HEK293T (cell line): ENCODE measurements around the gene MYO18B.

Source experiments
- CTCF ChIA-PET: fragments of 350-600 bp; formaldehyde crosslinking; extraction: SDS; loops from one replicate; lab custom pipeline; 2021; ENCODE audit warnings: antibody characterized with exemption, inconsistent platforms; lab: Yijun Ruan, JAX
- POLR2A ChIA-PET: fragments of 350-600 bp; formaldehyde crosslinking; extraction: SDS; loops from one replicate; lab custom pipeline; 2020; ENCODE audit warnings: antibody characterized with exemption, inconsistent platforms; lab: Yijun Ruan, JAX
- DNase-seq: peaks from one replicate; pipeline ENCODE4 v3.0.0; 2012; ENCODE audit warnings: mixed read lengths; ENCODE audit errors: extremely low spot score
- ARNT ChIP-seq: fragments of 450-650 bp; IDR thresholded peaks from 2 replicates; pipeline ENCODE4 v1.6.1; 2017; ENCODE audit warnings: mild to moderate bottlenecking
- BHLHE40 ChIP-seq: fragments of 450-650 bp; IDR thresholded peaks from 2 replicates; pipeline ENCODE4 v1.6.1; 2016; ENCODE audit warnings: mild to moderate bottlenecking, moderate library complexity, borderline replicate concordance
- CTBP1 ChIP-seq: fragments of 450-650 bp; IDR thresholded peaks from 2 replicates; pipeline ENCODE4 v1.6.1; 2016; ENCODE audit warnings: borderline replicate concordance
- ELF4 ChIP-seq: fragments of 450-650 bp; IDR thresholded peaks from 2 replicates; pipeline ENCODE4 v1.6.1; 2017; ENCODE audit warnings: antibody characterized with exemption
- FOXA1 ChIP-seq: fragments of 450-650 bp; IDR thresholded peaks from 2 replicates; pipeline ENCODE4 v1.6.1; 2016; ENCODE audit warnings: mild to moderate bottlenecking
- FOXK2 ChIP-seq: fragments of 450-650 bp; IDR thresholded peaks from 2 replicates; pipeline ENCODE4 v1.6.1; 2016; ENCODE audit warnings: mild to moderate bottlenecking
- FOXM1 ChIP-seq: fragments of 450-650 bp; IDR thresholded peaks from 2 replicates; pipeline ENCODE4 v1.6.1; 2017; ENCODE audit warnings: mild to moderate bottlenecking, borderline replicate concordance
- HDGF ChIP-seq: fragments of 450-650 bp; IDR thresholded peaks from 2 replicates; pipeline ENCODE4 v1.6.1; 2017; ENCODE audit warnings: antibody characterized with exemption, borderline replicate concordance
- L3MBTL2 ChIP-seq: fragments of 450-650 bp; conservative IDR thresholded peaks from 2 replicates; pipeline ENCODE4 v1.6.1; 2016; ENCODE audit warnings: mild to moderate bottlenecking
- LEF1 ChIP-seq: fragments of 450-650 bp; IDR thresholded peaks from 2 replicates; pipeline ENCODE4 v1.6.1; 2017; ENCODE audit warnings: mild to moderate bottlenecking, borderline replicate concordance
- NFRKB ChIP-seq: fragments of 450-650 bp; IDR thresholded peaks from 2 replicates; pipeline ENCODE4 v1.6.1; 2016; ENCODE audit warnings: mild to moderate bottlenecking, moderate library complexity
- PKNOX1 ChIP-seq: fragments of 450-650 bp; IDR thresholded peaks from 2 replicates; pipeline ENCODE4 v1.6.1; 2016
- SP1 ChIP-seq: fragments of 450-650 bp; IDR thresholded peaks from 2 replicates; pipeline ENCODE4 v1.6.1; 2017
- SUZ12 ChIP-seq: fragments of 450-650 bp; IDR thresholded peaks from 2 replicates; pipeline ENCODE4 v1.6.1; 2016; ENCODE audit warnings: mild to moderate bottlenecking
- TARDBP ChIP-seq: fragments of 450-650 bp; IDR thresholded peaks from 2 replicates; pipeline ENCODE4 v1.6.1; 2016
- ZNF384 ChIP-seq: fragments of 450-650 bp; IDR thresholded peaks from 2 replicates; pipeline ENCODE4 v1.6.1; 2016

MYO18B gene

GRCh38 chr22:25962711-25963110, 220.7 kb downstream of the MYO18B start:
- ChIA-PET CTCF (no interaction called here), POLR2A (no interaction called here)
- DNase-seq, result no peak
- TF ChIP-seq CTBP1, result no peak
- TF ChIP-seq L3MBTL2, result no peak
- TF ChIP-seq FOXK2, result no peak

- TF ChIP-seq ARNT (no peak), FOXK2 (no peak), HDGF (no peak), FOXM1 (no peak), LEF1 (no peak), PKNOX1 (no peak), BHLHE40 (no peak), L3MBTL2 (no peak), SUZ12 (no peak), ZNF384 (no peak), FOXA1 (no peak), CTBP1 (no peak), ELF4 (no peak), NFRKB (no peak), TARDBP (no peak), SP1 (no peak)
- ChIA-PET CTCF (no interaction called here), POLR2A (interaction anchor here (0.6 kb wide), 1 partner anchor 10 kb away, joined by 3 read pairs; no protein-coding TSS in a partner anchor)
- DNase-seq, result no peak
These were observed 223.2 kb downstream of the MYO18B start for GRCh38 chr22:25964961-25965730.

- CTCF ChIA-PET, result no interaction called here
- TF ChIP-seq PKNOX1 (peak; percentile 79), FOXM1 (no peak), LEF1 (no peak), HDGF (no peak), SUZ12 (no peak), BHLHE40 (no peak), ELF4 (no peak), CTBP1 (peak; percentile 18; the same call in 1 of the 2 replicates), FOXK2 (no peak)
- POLR2A ChIA-PET, result no interaction called here
- DNase-seq, result peak; percentile 34
These were observed 224.5 kb downstream of the MYO18B start for GRCh38 chr22:25966448-25966913.

- CTCF ChIA-PET, result interaction anchor here (0.9 kb wide), 1 partner anchor 936 kb away, joined by 3 read pairs; no protein-coding TSS in a partner anchor
- POLR2A ChIA-PET, result no interaction called here
- TF ChIP-seq FOXK2 (no peak), PKNOX1 (no peak), FOXM1 (no peak), SP1 (no peak), HDGF (no peak), FOXA1 (no peak), ARNT (no peak), L3MBTL2 (no peak), ELF4 (no peak), ZNF384 (no peak), LEF1 (no peak), NFRKB (no peak), SUZ12 (no peak), TARDBP (no peak), BHLHE40 (no peak), CTBP1 (no peak)
- no peak for DNase-seq
These were observed 227.3 kb downstream of the MYO18B start for GRCh38 chr22:25969286-25969685.

GRCh38 chr22:25969901-25970300, 227.9 kb downstream of the MYO18B start:
- no peak for DNase-seq
- ChIA-PET POLR2A (no interaction called here), CTCF (no interaction called here)
- no peak for TF ChIP-seq ARNT
- no peak for TF ChIP-seq FOXK2
- TF ChIP-seq ZNF384, result no peak
- TF ChIP-seq SUZ12, result no peak
- no peak for TF ChIP-seq L3MBTL2
- no peak for TF ChIP-seq TARDBP
- no peak for TF ChIP-seq HDGF
- TF ChIP-seq NFRKB, result no peak
- no peak for TF ChIP-seq BHLHE40

- no peak for DNase-seq
- TF ChIP-seq L3MBTL2, result no peak
- TF ChIP-seq TARDBP, result no peak
- ChIA-PET POLR2A (no interaction called here), CTCF (interaction anchor here (0.6 kb wide), 1 partner anchor 11 kb away, joined by 3 read pairs; no protein-coding TSS in a partner anchor)
These were observed 228.5 kb downstream of the MYO18B start for GRCh38 chr22:25970374-25970911.
